ENCODE data around the gene SLC25A25. TPM values are rescaled to one million over a fixed set of nuclear protein-coding genes. Genes with fewer than 3 reads are reported as not detected.

The SLC25A25 gene
- total RNA-seq, 3 donors from 2014 or later = 27.2 to 43.9 (median 33.1) TPM

DNA sequence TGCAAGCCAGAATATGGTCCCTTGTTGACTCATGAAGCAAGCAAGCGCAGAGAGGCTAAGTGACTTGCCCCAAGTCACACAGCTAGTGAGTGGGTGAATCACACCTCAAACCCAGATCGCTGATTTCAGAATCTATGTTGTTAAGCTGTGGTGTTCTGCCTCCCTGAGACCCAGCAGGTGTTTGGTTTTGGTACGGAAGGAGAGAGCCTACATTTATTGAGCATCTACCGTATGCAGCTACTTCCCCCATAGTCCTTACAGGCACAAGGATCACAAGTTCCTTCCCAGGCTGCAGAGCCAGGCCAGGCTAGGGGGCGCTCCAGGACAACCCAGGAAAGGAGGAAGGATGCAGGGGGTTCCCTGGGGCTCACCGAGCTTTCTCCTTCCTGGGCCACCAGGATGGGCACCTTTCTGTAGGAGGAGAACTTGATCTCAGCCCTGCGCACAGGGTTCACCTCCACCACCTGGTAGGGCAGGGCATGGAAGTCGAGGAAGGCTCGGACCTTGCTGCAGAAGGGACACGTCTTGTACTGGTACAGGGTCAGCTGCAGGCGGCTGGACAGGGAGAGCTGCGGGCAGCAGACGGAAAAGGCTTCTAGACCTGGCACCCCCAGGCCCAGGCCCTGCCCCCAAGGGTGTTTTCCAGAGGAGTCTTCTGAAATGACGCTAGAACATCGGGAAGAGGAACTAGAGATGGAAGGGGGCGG lies 57.0 kb downstream of the SLC25A25 start:
- TF ChIP-seq, protein P1, sequence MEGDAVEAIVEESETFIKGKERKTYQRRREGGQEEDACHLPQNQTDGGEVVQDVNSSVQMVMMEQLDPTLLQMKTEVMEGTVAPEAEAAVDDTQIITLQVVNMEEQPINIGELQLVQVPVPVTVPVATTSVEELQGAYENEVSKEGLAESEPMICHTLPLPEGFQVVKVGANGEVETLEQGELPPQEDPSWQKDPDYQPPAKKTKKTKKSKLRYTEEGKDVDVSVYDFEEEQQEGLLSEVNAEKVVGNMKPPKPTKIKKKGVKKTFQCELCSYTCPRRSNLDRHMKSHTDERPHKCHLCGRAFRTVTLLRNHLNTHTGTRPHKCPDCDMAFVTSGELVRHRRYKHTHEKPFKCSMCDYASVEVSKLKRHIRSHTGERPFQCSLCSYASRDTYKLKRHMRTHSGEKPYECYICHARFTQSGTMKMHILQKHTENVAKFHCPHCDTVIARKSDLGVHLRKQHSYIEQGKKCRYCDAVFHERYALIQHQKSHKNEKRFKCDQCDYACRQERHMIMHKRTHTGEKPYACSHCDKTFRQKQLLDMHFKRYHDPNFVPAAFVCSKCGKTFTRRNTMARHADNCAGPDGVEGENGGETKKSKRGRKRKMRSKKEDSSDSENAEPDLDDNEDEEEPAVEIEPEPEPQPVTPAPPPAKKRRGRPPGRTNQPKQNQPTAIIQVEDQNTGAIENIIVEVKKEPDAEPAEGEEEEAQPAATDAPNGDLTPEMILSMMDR (IDR thresholded peaks at IDR 0.05) = no peak
- TF ChIP-seq POLR2AphosphoS5 (IDR thresholded peaks at IDR 0.05) (no peak), POLR2A (IDR thresholded peaks at IDR 0.05) (no peak)
- H3K27me3 ChIP-seq = no peaks in the 10 kb centered on the region
- peaks cover 4 to 16% of the 10 kb centered on the region in 2 donors for H3K4me1 ChIP-seq
- H3K4me3 ChIP-seq = peak overlapping the region in 1 of 3 donors; percentile 92
- intact Hi-C loops (cut with DNase I; ENCODE audit: low total_unique reads) = no loop called here
- no peaks in the 10 kb centered on the region for H3K9me3 ChIP-seq
- DNase-seq (ENCODE audit: low spot score in 2 of 2) = no peak
- peaks cover 6% of the 10 kb centered on the region for H3K36me3 ChIP-seq
- no peak overlapping the region for H3K27ac ChIP-seq

DNA sequence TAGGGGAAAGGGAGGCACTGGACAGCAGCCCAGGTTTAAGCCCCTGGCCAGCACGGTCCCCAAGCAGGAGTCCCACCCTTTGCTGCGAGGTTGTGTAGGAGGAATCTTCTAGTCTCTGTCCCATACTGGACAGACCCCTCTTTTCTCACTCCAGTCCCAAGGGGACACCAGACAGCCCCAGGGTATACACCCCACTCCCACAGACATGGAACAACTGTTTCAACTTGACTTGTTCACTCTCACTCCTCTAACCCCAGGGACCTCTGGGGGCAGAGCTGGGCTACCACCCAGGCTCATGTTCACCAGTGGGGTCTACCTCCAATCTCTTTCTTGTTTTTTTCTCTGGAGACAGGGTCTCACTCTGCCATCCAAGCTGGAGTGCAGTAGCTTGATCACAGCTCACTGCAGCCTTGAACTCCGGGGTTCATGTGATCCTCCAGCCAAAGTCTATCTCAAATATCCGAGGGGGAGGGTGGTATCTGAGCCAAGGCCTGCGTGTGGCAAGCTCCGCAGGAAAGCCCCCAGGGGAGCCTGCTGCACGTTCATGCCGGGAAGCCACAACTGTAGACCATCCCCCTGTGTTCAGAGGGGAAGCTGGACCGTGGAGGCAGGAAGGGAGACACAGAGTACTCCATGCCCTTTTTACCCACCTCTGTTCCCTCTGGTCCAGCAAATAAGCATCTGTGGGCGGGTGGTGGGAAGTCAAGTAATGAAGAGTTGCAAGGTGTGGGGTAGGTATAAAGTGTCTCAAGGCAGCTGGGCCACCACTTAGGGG lies 57.7 kb downstream of the SLC25A25 start:
- no peak for DNase-seq (ENCODE audit: low spot score in 2 of 2)
- Histone ChIP-seq H3K9me3 (no peaks in the 10 kb centered on the region), H3K27me3 (no peaks in the 10 kb centered on the region), H3K4me1 (peaks cover 4 to 16% of the 10 kb centered on the region in 2 donors), H3K27ac (no peak overlapping the region), H3K36me3 (peaks cover 6% of the 10 kb centered on the region), H3K4me3 (peak overlapping the region in 1 of 3 donors; percentile 92)
- intact Hi-C loops (cut with DNase I; ENCODE audit: low total_unique reads) = no loop called here
- TF ChIP-seq POLR2AphosphoS5 (IDR thresholded peaks at IDR 0.05) (no peak), POLR2A (IDR thresholded peaks at IDR 0.05) (no peak)
- TF ChIP-seq, protein P1 (IDR thresholded peaks at IDR 0.05) = no peak

DNA sequence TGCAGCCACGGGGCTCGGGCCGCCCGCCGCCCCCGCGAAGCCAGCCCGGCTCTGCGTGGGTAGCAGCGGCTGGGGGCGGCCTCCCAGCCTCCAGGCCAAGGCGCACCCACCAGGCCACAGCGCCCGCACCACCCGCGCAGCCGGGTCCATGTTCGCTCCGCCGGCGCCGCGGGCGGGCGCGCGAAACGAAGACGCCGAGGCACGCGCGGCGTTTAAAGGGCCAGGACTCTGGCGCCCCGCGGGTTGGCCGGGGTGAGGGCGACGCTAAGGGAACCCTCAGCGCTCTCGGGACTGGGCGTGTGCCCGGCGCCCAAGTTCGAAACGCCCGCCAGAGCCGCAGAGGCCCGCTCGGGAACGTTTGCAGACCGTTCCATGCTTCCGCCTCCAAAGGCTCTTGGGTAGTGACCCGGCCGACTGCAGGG lies 59.5 kb downstream of the SLC25A25 start, which contains the start of gene PTGES2:
Gene PTGES2 (minus strand): TSS at position 162 of the 422 bp plus-strand sequence. CDS start 12 bp downstream, at position 150.
- Histone ChIP-seq H3K9me3 (no peaks in the 10 kb centered on the region), H3K4me3 (peak within 1 kb of the TSS; percentile 73 to 99 (median 92)), H3K27me3 (no peaks in the 10 kb centered on the region), H3K27ac (peak within 1 kb of the TSS; percentile 96), H3K36me3 (peaks cover 2% of the 10 kb centered on the region), H3K4me1 (peaks cover 4 to 16% of the 10 kb centered on the region in 2 donors)
- peak; percentile 51 to 71 for DNase-seq (ENCODE audit: low spot score in 2 of 2)
- TF ChIP-seq, protein P1 (IDR thresholded peaks at IDR 0.05) = no peak
- TF ChIP-seq POLR2AphosphoS5 (IDR thresholded peaks at IDR 0.05) (peak in 2 of 3 donors; percentile 7 to 11), POLR2A (IDR thresholded peaks at IDR 0.05) (no peak)
- intact Hi-C loops (cut with DNase I; ENCODE audit: low total_unique reads) = no loop called here

DNA sequence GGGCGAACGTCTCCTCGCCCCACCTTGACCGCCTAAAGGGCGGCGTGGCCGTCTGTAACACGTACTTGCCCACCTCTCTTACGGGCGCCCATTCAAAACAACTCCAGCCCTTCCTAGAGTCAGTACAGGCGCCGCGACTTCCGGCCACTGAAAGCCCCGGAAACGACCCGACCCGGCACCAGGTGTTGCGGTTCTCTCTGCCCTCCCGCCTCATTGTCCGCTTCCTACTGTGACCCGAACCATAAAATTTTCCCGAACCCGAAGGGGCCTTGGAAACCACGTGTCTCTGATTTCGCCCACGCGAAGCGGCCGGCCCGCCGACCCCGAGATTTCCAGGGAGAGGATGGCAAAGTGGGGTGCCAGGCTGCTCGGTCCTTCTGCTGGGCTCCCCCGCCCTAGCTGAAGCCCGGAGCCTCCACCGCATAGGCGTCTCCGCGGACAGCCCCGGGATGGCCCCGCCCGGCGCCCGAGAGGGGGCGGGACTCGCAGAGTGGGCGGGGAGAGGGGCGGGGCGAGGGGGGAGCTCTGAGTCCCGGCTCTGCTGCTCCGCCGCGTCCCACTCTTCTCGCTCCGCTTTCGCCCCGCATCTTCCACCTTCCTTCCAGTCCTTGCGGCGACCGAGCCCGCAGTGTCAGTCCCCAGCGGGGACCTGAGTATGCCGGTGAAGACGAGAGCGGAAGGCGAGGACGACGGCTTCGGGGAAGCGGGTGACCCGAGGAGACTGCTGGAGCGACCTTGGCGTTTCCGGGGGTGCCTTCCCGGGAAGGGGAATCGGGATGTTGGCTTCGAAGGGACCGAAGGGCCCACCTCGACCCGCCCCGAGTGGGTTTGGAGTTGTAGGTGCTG lies 60.2 kb downstream of the SLC25A25 start:
- no peaks in the 10 kb centered on the region for H3K9me3 ChIP-seq
- peak overlapping the region; percentile 96 for H3K27ac ChIP-seq
- H3K4me1 ChIP-seq = peaks cover 4 to 16% of the 10 kb centered on the region in 2 donors
- H3K36me3 ChIP-seq = no peaks in the 10 kb centered on the region
- peak; percentile 79 for DNase-seq (ENCODE audit: low spot score in 2 of 2)
- intact Hi-C loops (cut with DNase I; ENCODE audit: low total_unique reads) = no loop called here
- no peaks in the 10 kb centered on the region for H3K27me3 ChIP-seq
- TF ChIP-seq, protein P1 (IDR thresholded peaks at IDR 0.05) = peak in 1 of 3 donors; percentile 12
- TF ChIP-seq POLR2A (IDR thresholded peaks at IDR 0.05) (no peak), POLR2AphosphoS5 (IDR thresholded peaks at IDR 0.05) (peak; percentile 70 to 74 (median 73))
- peak overlapping the region; percentile 73 to 99 (median 92) for H3K4me3 ChIP-seq
